Occipital lobe (tissue), 2 donors: ENCODE results near the gene TK1. TPM values are rescaled to one million over a fixed set of nuclear protein-coding genes. Genes with fewer than 3 reads are reported as not detected.
A peak's percentile ranks its signal among the peaks of the same experiment; 100 is the strongest.

Source experiments
- DNase-seq: peaks from one replicate; lab custom pipeline; 2025; lab: John Stamatoyannopoulos, UW
- total RNA-seq: library from RNA; depleted of rRNA; stranded (reverse); fragments of >200 nt; gene quantifications from one replicate; pipeline ENCODE4 v1.2.3, GENCODE V29; 2014

The TK1 gene
- total RNA-seq, 1 donor from 2014 or later, result 1.6 TPM

GRCh38 chr17:78219396-78220150 is 32.7 kb upstream of the TK1 start:
- no peak for DNase-seq

DNA sequence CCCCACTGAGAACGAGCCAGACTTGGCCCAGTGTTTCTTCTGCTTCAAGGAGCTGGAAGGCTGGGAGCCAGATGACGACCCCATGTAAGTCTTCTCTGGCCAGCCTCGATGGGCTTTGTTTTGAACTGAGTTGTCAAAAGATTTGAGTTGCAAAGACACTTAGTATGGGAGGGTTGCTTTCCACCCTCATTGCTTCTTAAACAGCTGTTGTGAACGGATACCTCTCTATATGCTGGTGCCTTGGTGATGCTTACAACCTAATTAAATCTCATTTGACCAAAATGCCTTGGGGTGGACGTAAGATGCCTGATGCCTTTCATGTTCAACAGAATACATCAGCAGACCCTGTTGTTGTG is 27.8 kb upstream of the TK1 start:
- DNase-seq, result no peak

DNA sequence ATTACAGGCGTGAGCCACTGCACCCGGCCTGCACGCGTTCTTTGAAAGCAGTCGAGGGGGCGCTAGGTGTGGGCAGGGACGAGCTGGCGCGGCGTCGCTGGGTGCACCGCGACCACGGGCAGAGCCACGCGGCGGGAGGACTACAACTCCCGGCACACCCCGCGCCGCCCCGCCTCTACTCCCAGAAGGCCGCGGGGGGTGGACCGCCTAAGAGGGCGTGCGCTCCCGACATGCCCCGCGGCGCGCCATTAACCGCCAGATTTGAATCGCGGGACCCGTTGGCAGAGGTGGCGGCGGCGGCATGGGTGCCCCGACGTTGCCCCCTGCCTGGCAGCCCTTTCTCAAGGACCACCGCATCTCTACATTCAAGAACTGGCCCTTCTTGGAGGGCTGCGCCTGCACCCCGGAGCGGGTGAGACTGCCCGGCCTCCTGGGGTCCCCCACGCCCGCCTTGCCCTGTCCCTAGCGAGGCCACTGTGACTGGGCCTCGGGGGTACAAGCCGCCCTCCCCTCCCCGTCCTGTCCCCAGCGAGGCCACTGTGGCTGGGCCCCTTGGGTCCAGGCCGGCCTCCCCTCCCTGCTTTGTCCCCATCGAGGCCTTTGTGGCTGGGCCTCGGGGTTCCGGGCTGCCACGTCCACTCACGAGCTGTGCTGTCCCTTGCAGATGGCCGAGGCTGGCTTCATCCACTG is 27.3 kb upstream of the TK1 start, which contains the start of gene BIRC5:
Gene BIRC5, plus strand, starts transcription at position 238 of the 690 bp plus-strand sequence. Its CDS starts 64 bp downstream, at position 302.
- peak; percentile 62 for DNase-seq

- no peak for DNase-seq
Measured at GRCh38 chr17:78211032-78211431, 24.2 kb upstream of the TK1 start.

DNA sequence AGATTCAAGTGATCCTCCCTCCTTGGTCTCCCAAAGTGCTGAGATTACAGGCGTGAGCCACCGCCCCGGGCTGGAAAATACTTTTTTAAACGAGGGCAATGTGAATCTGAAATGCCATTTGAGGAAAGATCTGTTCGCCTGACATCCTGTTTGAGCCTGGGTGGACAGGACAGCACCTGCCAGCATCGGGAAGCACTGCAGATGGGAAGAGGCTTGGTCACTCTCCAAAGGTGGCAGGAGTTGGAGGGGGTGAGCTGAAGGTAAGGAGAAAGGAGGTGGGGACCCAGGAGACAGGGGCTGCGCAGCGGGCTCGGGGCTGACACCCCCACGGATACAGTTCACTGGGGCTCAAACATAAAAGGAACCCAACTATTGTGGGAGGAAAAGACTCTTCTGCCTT is 23.3 kb upstream of the TK1 start:
- DNase-seq, result no peak

- no peak for DNase-seq
Measured at GRCh38 chr17:78208486-78208885, 21.6 kb upstream of the TK1 start.

- no peak for DNase-seq
Measured at GRCh38 chr17:78206298-78206697, 19.4 kb upstream of the TK1 start.

- no peak for DNase-seq
Measured at GRCh38 chr17:78205124-78205775, 18.4 kb upstream of the TK1 start.

GRCh38 chr17:78204387-78205123 is 17.7 kb upstream of the TK1 start:
- no peak for DNase-seq

DNA sequence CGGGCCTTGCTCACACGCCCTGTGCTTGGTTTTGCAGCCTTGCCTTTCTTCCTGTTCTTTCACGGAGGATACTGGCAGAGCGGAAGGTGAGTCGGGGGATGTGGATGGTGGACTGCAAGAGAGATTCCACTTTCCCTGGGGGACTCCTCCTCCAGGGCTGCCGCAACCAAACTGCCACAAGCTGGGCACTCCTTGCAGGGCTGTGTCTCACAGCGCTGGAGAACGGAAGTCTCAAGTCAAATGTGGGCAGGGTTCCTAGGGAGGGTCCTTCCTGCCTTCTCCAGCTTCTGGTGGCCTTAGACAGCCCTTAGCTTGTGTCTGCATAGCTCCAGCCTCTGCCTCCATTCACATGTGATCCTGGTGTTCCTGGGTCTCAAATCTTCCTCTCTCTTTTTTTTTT is 15.8 kb upstream of the TK1 start:
- no peak for DNase-seq

GRCh38 chr17:78200451-78200850 is 13.6 kb upstream of the TK1 start:
- no peak for DNase-seq

- DNase-seq, result no peak
Measured at GRCh38 chr17:78197147-78197832, 10.4 kb upstream of the TK1 start.

DNA sequence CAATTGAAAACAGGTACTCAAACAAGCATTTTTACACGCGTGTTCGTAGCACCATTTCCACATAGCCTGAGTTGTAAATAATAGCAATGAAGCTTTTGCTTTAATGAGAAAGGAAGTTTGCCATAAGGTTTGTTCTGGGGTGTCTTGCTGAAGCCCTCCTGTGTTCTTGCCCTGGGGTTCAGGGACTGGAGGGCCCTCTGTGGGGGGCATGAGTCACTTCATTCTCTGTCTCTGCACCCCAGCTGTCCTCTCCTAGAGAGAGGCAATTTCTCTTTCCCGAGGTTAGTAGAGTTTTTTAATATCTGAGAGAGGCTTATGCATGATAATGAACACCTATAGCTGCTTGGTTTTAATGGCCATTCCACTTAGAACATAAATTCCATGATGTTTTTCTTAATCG is 9.9 kb upstream of the TK1 start:
- DNase-seq, result no peak

GRCh38 chr17:78185981-78186691 is 716 bp downstream of the TK1 start:
- no peak for DNase-seq

DNA sequence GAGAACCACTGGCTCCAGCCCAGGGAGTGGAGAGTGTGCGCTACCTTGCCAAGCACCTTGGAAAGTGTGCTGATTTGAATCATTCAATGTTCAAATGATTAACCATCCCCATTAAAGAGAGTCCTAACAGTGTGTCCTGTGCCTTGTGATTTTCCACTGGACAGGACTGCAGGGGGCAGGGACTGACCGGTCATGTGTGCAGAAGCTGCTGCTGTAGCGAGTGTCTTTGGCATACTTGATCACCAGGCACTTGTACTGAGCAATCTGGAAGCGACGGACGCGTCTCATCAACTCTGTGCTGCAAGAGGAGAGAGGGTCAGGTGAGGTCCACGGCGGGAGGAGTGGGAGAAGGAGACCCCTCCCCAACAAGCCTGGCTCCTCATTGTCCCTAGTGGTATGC is 2.0 kb downstream of the TK1 start:
- no peak for DNase-seq

DNA sequence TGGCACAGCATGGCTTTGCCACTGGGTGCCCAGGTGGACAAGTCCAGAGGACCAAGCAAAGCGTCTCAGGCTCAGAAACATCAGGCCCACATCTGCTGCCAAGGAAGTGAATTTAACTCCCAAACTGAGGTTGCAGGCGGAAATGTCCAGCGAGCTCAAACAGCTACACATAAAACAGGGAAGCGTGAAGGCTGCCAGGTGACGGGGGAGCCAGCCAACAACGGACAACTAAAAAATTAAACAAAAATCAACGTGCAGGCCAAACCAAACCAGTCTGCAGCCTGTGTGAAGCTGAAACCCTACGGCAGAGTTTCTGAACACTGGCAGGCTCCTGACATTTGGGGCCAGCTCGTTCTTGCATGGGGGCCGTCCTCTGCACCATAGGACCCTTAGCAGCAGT is 2.5 kb downstream of the TK1 start:
- DNase-seq, result no peak

DNA sequence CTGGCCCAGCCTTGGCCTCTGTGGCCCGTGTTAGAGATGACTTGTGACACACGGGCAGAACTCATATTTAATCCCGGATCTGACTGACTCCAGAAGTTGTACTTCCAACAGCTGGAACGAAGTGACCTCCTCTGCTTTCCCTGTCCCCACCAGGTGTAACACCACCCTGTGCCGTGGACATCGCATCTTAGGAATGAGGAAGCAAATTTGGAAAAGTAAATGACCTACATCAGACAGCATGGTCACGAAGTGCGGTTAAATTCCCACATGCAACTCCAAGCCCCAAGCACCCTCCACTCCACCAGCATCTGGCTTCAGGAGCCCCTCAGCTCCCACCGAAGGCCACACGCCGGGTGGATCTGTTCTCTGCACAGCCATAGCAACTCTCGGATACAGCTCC is 2.9 kb downstream of the TK1 start:
- DNase-seq, result no peak

DNA sequence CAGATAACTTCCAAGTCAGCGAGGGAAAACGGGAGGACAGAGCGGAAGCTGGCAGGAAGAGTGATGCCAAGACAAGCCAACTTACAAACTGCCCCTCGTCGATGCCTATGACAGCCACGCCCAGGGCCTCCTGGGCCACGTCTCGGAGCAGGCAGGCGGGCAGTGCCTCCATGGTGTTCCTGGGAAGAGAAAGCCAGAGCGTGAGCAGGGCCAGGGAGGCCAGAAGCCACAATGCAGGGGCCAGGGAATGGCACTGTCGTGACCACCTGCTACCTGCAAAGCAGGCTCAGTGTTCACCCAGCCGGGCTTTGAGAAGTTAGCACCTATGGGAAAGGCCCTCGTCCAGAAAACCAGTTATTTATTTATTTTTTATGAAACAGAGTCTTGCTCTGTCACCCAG is 4.3 kb downstream of the TK1 start:
- DNase-seq, result no peak

DNA sequence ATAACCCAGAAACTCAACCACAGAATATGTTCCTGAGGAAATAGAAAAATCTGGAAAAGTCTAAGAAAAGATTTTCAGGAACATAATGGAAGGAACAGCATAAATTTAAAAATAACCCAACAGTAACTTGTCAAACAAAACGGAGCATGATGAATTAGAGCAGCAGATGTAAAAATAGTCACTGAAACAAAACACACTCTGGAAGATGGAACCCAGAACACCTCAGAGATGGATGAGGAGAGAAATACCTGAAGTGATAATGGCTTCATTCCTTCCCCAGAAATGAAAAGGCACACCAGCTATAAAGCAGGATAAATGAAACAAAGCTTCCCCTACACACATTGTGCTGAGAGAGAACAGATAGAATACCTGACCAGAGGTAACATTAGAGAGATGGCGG is 6.3 kb downstream of the TK1 start:
- DNase-seq, result no peak

- DNase-seq, result no peak
Measured at GRCh38 chr17:78180083-78180482, 6.8 kb downstream of the TK1 start.

DNA sequence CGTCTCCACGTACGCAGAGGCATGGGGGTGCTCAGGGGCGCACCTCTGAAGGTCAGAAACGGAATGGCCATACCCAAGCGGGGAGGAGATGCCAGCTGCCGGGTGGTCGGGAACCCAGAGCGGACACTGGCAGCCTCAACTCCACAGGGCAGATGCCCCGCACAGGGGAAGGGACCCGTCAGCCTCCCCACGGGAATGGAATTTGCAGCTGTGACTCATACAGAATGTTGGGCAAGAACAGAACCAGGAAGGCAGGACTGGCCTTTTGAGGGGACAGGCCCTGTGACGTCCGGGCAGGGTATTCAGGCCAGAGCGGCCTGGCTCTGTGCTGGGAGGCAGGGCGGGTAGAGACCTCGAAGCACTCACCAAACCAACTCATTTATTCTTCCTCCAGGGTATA is 7.5 kb downstream of the TK1 start:
- DNase-seq, result no peak
